Tibial nerve (tissue), 4 donors: ENCODE measurements around the gene SLC25A51. TPM values are rescaled to one million over a fixed set of nuclear protein-coding genes. Genes with fewer than 3 reads are reported as not detected.

Source experiments
- DNase-seq, 2 donors: peaks; one replicate each; pipeline ENCODE4 v3.0.0-alpha.2; 2019; ENCODE audit warnings: low spot score in 2 of 2
- H3K27ac ChIP-seq, 4 donors: fragments of 200-600 bp; sonication (generic) in 3 of 4; one replicate each; pipeline ENCODE4 v1.5.1; 2017 to 2019; ENCODE audit warnings: mild to moderate bottlenecking in 1 of 4
- H3K27me3 ChIP-seq, 2 donors: fragments of 200-600 bp; sonication (generic) in 1 of 2; one replicate each; pipeline versions ENCODE4 v1.5.1 to v1.6.0; 2017 to 2019
- H3K36me3 ChIP-seq, 3 donors: fragments of 200-600 bp; sonication (generic); one replicate each; pipeline ENCODE4 v1.5.1; 2018 to 2019
- H3K4me1 ChIP-seq, 4 donors: fragments of 200-600 bp; sonication (generic) in 3 of 4; one replicate each; pipeline ENCODE4 v1.5.1; 2017 to 2019
- H3K4me3 ChIP-seq, 4 donors: fragments of 200-600 bp; sonication (generic) in 3 of 4; one replicate each; pipeline ENCODE4 v1.5.1; 2017 to 2019; ENCODE audit warnings: mild to moderate bottlenecking in 1 of 4, moderate library complexity in 1 of 4
- H3K9me3 ChIP-seq, 4 donors: fragments of 200-600 bp; sonication (generic) in 3 of 4; one replicate each; pipeline ENCODE4 v1.5.1; 2017 to 2019
- CTCF ChIP-seq, 5 experiments: fragments of 200-600 bp in 3 of 5; fragments of 450-650 bp in 2 of 5; sonication (generic) in 3 of 5; IDR thresholded peaks; one replicate each; pipeline ENCODE4 v1.5.1; 2016 to 2019; ENCODE audit warnings: antibody characterized with exemption in 5 of 5, mild to moderate bottlenecking in 3 of 5, moderate library complexity in 2 of 5
- EP300 ChIP-seq, 2 donors: sonication (generic); formaldehyde crosslinking; IDR thresholded peaks; one replicate each; pipeline ENCODE4 v1.6.1; 2017; ENCODE audit warnings: antibody characterized with exemption in 2 of 2, mild to moderate bottlenecking in 1 of 2
- POLR2A ChIP-seq, 2 donors: fragments of 450-650 bp; IDR thresholded peaks; one replicate each; pipeline ENCODE4 v1.6.1; 2017; ENCODE audit warnings: antibody characterized with exemption in 2 of 2, mild to moderate bottlenecking in 2 of 2, moderate library complexity in 2 of 2
- WGBS, 2 donors: methylation state at CpG; one replicate each; pipeline ENCODE4 v1.1.5; 2018; 5-methylcytosine and 5-hydroxymethylcytosine counted together
- total RNA-seq, 4 donors: library from RNA; depleted of rRNA; stranded (reverse); fragments of >200 nt; gene quantifications; one replicate each; pipeline ENCODE4 v1.1.0, GENCODE V29; 2016

The SLC25A51 gene
- total RNA-seq, 4 donors from 2014 or later = 21.6 to 28.4 (median 25.7) TPM

GRCh38 chr9:37905131-37905505, 1.2 kb upstream of the SLC25A51 start:
- Histone ChIP-seq H3K4me1 (peaks cover 0 to 37% (median 10%) of the 10 kb centered on the region in 4 donors), H3K36me3 (no peaks in the 10 kb centered on the region), H3K9me3 (no peaks in the 10 kb centered on the region), H3K27me3 (no peaks in the 10 kb centered on the region), H3K27ac (peak overlapping the region in 3 of 4 donors; percentile 81 to 96 (median 90)), H3K4me3 (peak overlapping the region; percentile 68 to 98 (median 81))
- WGBS, 2 donors = 65 to 79% methylated on average over 10 of the region's 10 CpGs
- TF ChIP-seq CTCF (IDR thresholded peaks at IDR 0.05) (no peak), POLR2A (IDR thresholded peaks at IDR 0.05) (no peak), EP300 (IDR thresholded peaks at IDR 0.05) (no peak)
- DNase-seq = no peak

- no peaks in the 10 kb centered on the region for H3K27me3 ChIP-seq
- WGBS, 2 donors = 19 to 22% methylated on average over 24 to 36 of the region's 36 CpGs
- H3K36me3 ChIP-seq = peaks cover 0 to under 1% (median 0%) of the 10 kb centered on the region in 3 donors
- TF ChIP-seq POLR2A (IDR thresholded peaks at IDR 0.05) (no peak), EP300 (IDR thresholded peaks at IDR 0.05) (no peak), CTCF (IDR thresholded peaks at IDR 0.05) (no peak)
- peak overlapping the region; percentile 75 to 96 (median 86) for H3K27ac ChIP-seq
- no peaks in the 10 kb centered on the region for H3K9me3 ChIP-seq
- DNase-seq = peak in 1 of 2 donors; percentile 21
- H3K4me1 ChIP-seq = peaks cover 0 to 37% (median 10%) of the 10 kb centered on the region in 4 donors
- H3K4me3 ChIP-seq = peak overlapping the region; percentile 68 to 98 (median 81)
Observed at GRCh38 chr9:37904445-37905130, 661 bp upstream of the SLC25A51 start.

DNA sequence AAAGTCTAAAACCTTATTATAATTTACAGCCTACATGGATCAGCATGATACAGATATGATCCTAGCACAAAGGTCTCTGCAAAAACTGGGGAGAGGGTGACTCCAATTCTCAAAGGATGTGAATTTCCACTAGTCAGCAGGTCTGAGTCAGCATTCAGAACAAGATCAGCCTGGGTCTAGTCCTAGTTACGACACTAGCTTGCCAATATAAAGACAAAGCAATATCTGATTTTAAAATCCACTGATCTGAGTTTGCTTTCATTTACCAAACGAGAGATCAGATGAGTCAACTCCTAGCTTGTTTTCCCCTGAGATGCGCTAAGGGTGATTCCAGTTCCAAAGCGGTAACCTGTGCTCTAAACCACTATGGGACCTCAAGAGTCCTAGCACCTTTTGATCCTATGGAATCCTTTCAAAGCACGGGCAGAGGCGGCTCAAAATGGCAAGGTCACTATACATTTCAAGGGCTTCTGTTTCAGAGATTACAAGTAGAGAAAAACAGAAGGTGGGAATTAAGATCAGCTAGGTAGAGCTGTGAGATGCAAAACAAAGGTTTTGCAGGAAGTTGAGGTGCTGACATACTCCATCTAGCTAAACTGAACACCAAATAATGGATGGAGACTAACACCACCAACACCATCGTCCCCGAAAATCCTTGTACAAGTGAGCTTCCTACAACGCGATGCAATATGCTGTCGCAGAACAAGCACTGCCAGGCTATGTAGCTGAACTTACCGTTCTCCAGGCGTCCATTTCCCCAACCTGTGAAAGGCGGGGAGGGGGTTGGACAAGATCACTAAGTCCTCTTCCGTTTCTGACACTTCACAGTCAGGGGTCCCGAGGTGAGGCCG, 906 bp downstream of the SLC25A51 start:
- Histone ChIP-seq H3K36me3 (peaks cover 0 to 16% (median 0%) of the 10 kb centered on the region in 3 donors), H3K27ac (peak overlapping the region; percentile 75 to 96 (median 86)), H3K4me1 (peaks cover 0 to 37% (median 10%) of the 10 kb centered on the region in 4 donors), H3K27me3 (no peaks in the 10 kb centered on the region), H3K9me3 (no peaks in the 10 kb centered on the region), H3K4me3 (peak overlapping the region; percentile 68 to 98 (median 81))
- DNase-seq = no peak
- WGBS, 2 donors = 7 to 9% methylated on average over 14 to 17 of the region's 17 CpGs
- TF ChIP-seq POLR2A (IDR thresholded peaks at IDR 0.05) = no peak
- TF ChIP-seq CTCF (IDR thresholded peaks at IDR 0.05) = no peak
- TF ChIP-seq EP300 (IDR thresholded peaks at IDR 0.05) = no peak

GRCh38 chr9:37902131-37902530, 1.8 kb downstream of the SLC25A51 start:
- Histone ChIP-seq H3K4me3 (no peak overlapping the region), H3K9me3 (no peaks in the 10 kb centered on the region), H3K27me3 (no peaks in the 10 kb centered on the region), H3K4me1 (peaks cover 0 to 37% (median 10%) of the 10 kb centered on the region in 4 donors), H3K36me3 (peaks cover 0 to 24% (median 0%) of the 10 kb centered on the region in 3 donors), H3K27ac (no peak overlapping the region)
- DNase-seq = no peak
- no peak for TF ChIP-seq EP300 (IDR thresholded peaks at IDR 0.05)
- no peak for TF ChIP-seq POLR2A (IDR thresholded peaks at IDR 0.05)
- TF ChIP-seq CTCF (IDR thresholded peaks at IDR 0.05) = no peak

DNA sequence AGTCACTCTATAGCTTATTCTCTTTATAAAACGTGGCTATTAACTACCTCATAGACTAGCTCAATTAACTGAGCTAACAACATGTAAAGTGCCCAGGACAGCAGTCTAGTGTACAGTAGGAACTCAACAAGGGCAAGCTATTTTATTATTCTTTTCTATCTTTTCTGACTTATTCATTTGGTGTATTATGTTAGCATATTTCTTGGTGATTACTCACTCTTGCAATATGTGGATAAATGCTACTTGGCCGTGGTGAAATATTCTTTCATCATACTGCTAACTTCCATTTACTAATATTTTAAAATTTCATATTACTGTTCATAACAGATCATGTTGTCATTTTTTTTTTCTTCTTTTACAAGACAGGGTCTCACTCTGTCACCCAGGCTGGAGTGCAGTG, 4.9 kb downstream of the SLC25A51 start:
- H3K27ac ChIP-seq = no peak overlapping the region
- 79 to 81% methylated on average over 2 of the region's 2 CpGs for WGBS, 2 donors
- H3K9me3 ChIP-seq = no peaks in the 10 kb centered on the region
- H3K4me3 ChIP-seq = no peak overlapping the region
- peaks cover 0 to 27% (median 7%) of the 10 kb centered on the region in 4 donors for H3K4me1 ChIP-seq
- H3K27me3 ChIP-seq = no peaks in the 10 kb centered on the region
- TF ChIP-seq POLR2A (IDR thresholded peaks at IDR 0.05) (no peak), EP300 (IDR thresholded peaks at IDR 0.05) (no peak), CTCF (IDR thresholded peaks at IDR 0.05) (no peak)
- H3K36me3 ChIP-seq = peaks cover 0 to 55% (median 6%) of the 10 kb centered on the region in 3 donors
- no peak for DNase-seq
